HEK293 (cell line): ENCODE measurements around the gene BRAT1.
A peak's percentile ranks its signal among the peaks of the same experiment; 100 is the strongest.

ENCODE experiments used
- CTCF ChIA-PET: fragments of 350-600 bp; formaldehyde crosslinking; extraction: SDS; loops from one replicate; lab custom pipeline; 2021; ENCODE audit warnings: antibody characterized with exemption; lab: Yijun Ruan, JAX
- POLR2A ChIA-PET: fragments of 300-600 bp; formaldehyde crosslinking; extraction: SDS; loops from one replicate; lab custom pipeline; 2020; ENCODE audit warnings: antibody characterized with exemption, inconsistent platforms; lab: Yijun Ruan, JAX
- H3K27ac ChIP-seq: fragments of 200-500 bp; sonication (Bioruptor generic); 2 replicates; pipeline ENCODE4 v1.5.1; 2014; ENCODE audit warnings: low read depth, low read length, control low read depth, inconsistent platforms; ENCODE audit errors: extremely low read depth
- H3K36me3 ChIP-seq, 2 experiments: fragments of 200-500 bp in 1 of 2; sonication (Bioruptor generic) in 1 of 2; 1 replicate in 1 of 2; 2 replicates in 1 of 2; pipeline ENCODE4 v1.5.1; 2014 to 2017; ENCODE audit warnings: inconsistent platforms in 2 of 2, low read length in 2 of 2; ENCODE audit not compliant: control insufficient read depth in 2 of 2, insufficient read depth in 1 of 2
- H3K4me1 ChIP-seq: fragments of 200-500 bp; sonication (Bioruptor generic); 2 replicates; pipeline ENCODE4 v1.5.1; 2014; ENCODE audit warnings: mild to moderate bottlenecking, low read length, inconsistent platforms; ENCODE audit not compliant: control insufficient read depth, insufficient read depth
- H3K4me3 ChIP-seq: 2 replicates; pipeline ENCODE4 v1.5.1; 2011; ENCODE audit warnings: low read depth, mild to moderate bottlenecking, control low read depth, low read length, moderate library complexity
- H3K9me3 ChIP-seq: fragments of 200-500 bp; sonication (Bioruptor generic); 2 replicates; pipeline ENCODE4 v1.5.1; 2014; ENCODE audit warnings: low read depth, low read length, inconsistent platforms; ENCODE audit not compliant: control insufficient read depth, insufficient read depth
- ATF2 ChIP-seq: fragments of 450-650 bp; formaldehyde crosslinking; IDR thresholded peaks from 2 replicates; pipeline ENCODE4 v1.5.1; 2016; ENCODE audit warnings: missing biosample characterization, missing genetic modification characterization, low read depth
- GLI2 ChIP-seq: fragments of 450-650 bp; formaldehyde crosslinking; IDR thresholded peaks from 2 replicates; pipeline ENCODE4; 2017; ENCODE audit warnings: missing biosample characterization, missing genetic modification characterization, low read depth, borderline replicate concordance
- HOXD13 ChIP-seq: sonication (generic); formaldehyde crosslinking; IDR thresholded peaks from 2 replicates; pipeline ENCODE4 v1.8.0; 2022; ENCODE audit warnings: missing genetic modification reagents, borderline replicate concordance
- KLF7 ChIP-seq: fragments of 450-650 bp; formaldehyde crosslinking; IDR thresholded peaks from 2 replicates; pipeline ENCODE4 v1.5.1; 2016; ENCODE audit warnings: missing biosample characterization, missing genetic modification characterization, borderline replicate concordance
- PRDM1 ChIP-seq: fragments of 450-650 bp; formaldehyde crosslinking; IDR thresholded peaks from 2 replicates; pipeline ENCODE4; 2016; ENCODE audit warnings: missing biosample characterization, missing genetic modification characterization
- RBAK ChIP-seq: fragments of 450-650 bp; formaldehyde crosslinking; IDR thresholded peaks from 2 replicates; pipeline ENCODE4 v1.5.1; 2016; ENCODE audit warnings: missing biosample characterization, missing genetic modification characterization
- SALL2 ChIP-seq: fragments of 450-650 bp; formaldehyde crosslinking; IDR thresholded peaks from 2 replicates; pipeline ENCODE4 v1.5.0; 2017; ENCODE audit warnings: missing biosample characterization, mild to moderate bottlenecking, missing genetic modification characterization, borderline replicate concordance
- TCF7L2 ChIP-seq: IDR thresholded peaks from 2 replicates; pipeline ENCODE4 v1.6.1; 2011; ENCODE audit warnings: low read depth, mild to moderate bottlenecking, inconsistent platforms, low read length, moderate library complexity, borderline replicate concordance
- ZBTB26 ChIP-seq: fragments of 450-650 bp; formaldehyde crosslinking; optimal IDR thresholded peaks from 2 replicates; pipeline ENCODE3; 2016; ENCODE audit warnings: missing biosample characterization, mild to moderate bottlenecking, missing genetic modification characterization
- ZBTB7A ChIP-seq: fragments of 450-650 bp; formaldehyde crosslinking; IDR thresholded peaks from 2 replicates; pipeline ENCODE4 v1.5.1; 2016; ENCODE audit warnings: low read depth, missing biosample characterization, missing genetic modification characterization
- ZFP37 ChIP-seq: fragments of 450-650 bp; formaldehyde crosslinking; IDR thresholded peaks from 2 replicates; pipeline ENCODE4 v1.5.1; 2016; ENCODE audit warnings: missing biosample characterization, missing genetic modification characterization
- ZIC2 ChIP-seq: fragments of 450-650 bp; formaldehyde crosslinking; IDR thresholded peaks from 2 replicates; pipeline ENCODE4 v1.5.1; 2016; ENCODE audit warnings: missing biosample characterization, missing genetic modification characterization
- ZNF114 ChIP-seq: fragments of 450-650 bp; formaldehyde crosslinking; IDR thresholded peaks from 2 replicates; pipeline ENCODE4 v1.5.0; 2017; ENCODE audit warnings: missing biosample characterization, missing genetic modification characterization
- ZNF140 ChIP-seq: fragments of 450-650 bp; formaldehyde crosslinking; IDR thresholded peaks from 2 replicates; pipeline ENCODE4 v1.5.1; 2016; ENCODE audit warnings: missing biosample characterization, missing genetic modification characterization
- ZNF169 ChIP-seq: fragments of 450-650 bp; formaldehyde crosslinking; IDR thresholded peaks from 2 replicates; pipeline ENCODE4 v1.5.1; 2016; ENCODE audit warnings: missing biosample characterization, missing genetic modification characterization
- ZNF223 ChIP-seq: fragments of 450-650 bp; formaldehyde crosslinking; IDR thresholded peaks from 2 replicates; pipeline ENCODE4 v1.5.1; 2016; ENCODE audit warnings: missing biosample characterization, missing genetic modification characterization
- ZNF248 ChIP-seq: fragments of 450-650 bp; formaldehyde crosslinking; IDR thresholded peaks from 2 replicates; pipeline ENCODE4 v1.5.1; 2017; ENCODE audit warnings: missing biosample characterization, missing genetic modification characterization
- ZNF274 ChIP-seq, 2 experiments: fragments of 200-500 bp in 1 of 2; fragments of 450-650 bp in 1 of 2; sonication (Bioruptor generic) in 1 of 2; formaldehyde crosslinking in 1 of 2; IDR thresholded peaks; 2 replicates each; pipeline versions ENCODE4 v1.5.1 to v1.6.1; 2014 to 2016; ENCODE audit warnings: borderline replicate concordance in 1 of 2, inconsistent platforms in 1 of 2, low read length in 1 of 2, missing biosample characterization in 1 of 2, missing genetic modification characterization in 1 of 2
- ZNF311 ChIP-seq: fragments of 450-650 bp; formaldehyde crosslinking; IDR thresholded peaks from 2 replicates; pipeline ENCODE4 v1.5.1; 2017; ENCODE audit warnings: missing biosample characterization, missing genetic modification characterization, borderline replicate concordance
- ZNF362 ChIP-seq: fragments of 450-650 bp; formaldehyde crosslinking; IDR thresholded peaks from 2 replicates; pipeline ENCODE4 v1.5.1; 2016; ENCODE audit warnings: missing biosample characterization, missing genetic modification characterization
- ZNF404 ChIP-seq: fragments of 450-650 bp; formaldehyde crosslinking; IDR thresholded peaks from 2 replicates; pipeline ENCODE4 v1.5.1; 2017; ENCODE audit warnings: missing biosample characterization, missing genetic modification characterization
- ZNF449 ChIP-seq: fragments of 450-650 bp; formaldehyde crosslinking; IDR thresholded peaks from 2 replicates; pipeline ENCODE4 v1.5.1; 2017; ENCODE audit warnings: missing biosample characterization, mild to moderate bottlenecking, missing genetic modification characterization, moderate library complexity
- ZNF548 ChIP-seq: fragments of 450-650 bp; formaldehyde crosslinking; IDR thresholded peaks from 2 replicates; pipeline ENCODE4 v1.5.1; 2016; ENCODE audit warnings: missing biosample characterization, missing genetic modification characterization
- ZNF677 ChIP-seq: fragments of 450-650 bp; IDR thresholded peaks from 2 replicates; pipeline ENCODE4 v1.5.0; 2018; ENCODE audit warnings: missing biosample characterization, mild to moderate bottlenecking, missing genetic modification characterization, moderate library complexity
- ZNF747 ChIP-seq: fragments of 450-650 bp; formaldehyde crosslinking; IDR thresholded peaks from 2 replicates; pipeline ENCODE4 v1.5.1; 2016; ENCODE audit warnings: missing biosample characterization, missing genetic modification characterization
- ZNF776 ChIP-seq: fragments of 450-650 bp; formaldehyde crosslinking; IDR thresholded peaks from 2 replicates; pipeline ENCODE4 v1.5.0; 2017; ENCODE audit warnings: missing biosample characterization, missing genetic modification characterization, borderline replicate concordance
- ZNF792 ChIP-seq: fragments of 450-650 bp; formaldehyde crosslinking; IDR thresholded peaks from 2 replicates; pipeline ENCODE4 v1.5.1; 2016; ENCODE audit warnings: missing biosample characterization, missing genetic modification characterization
- ZNF843 ChIP-seq: fragments of 450-650 bp; formaldehyde crosslinking; IDR thresholded peaks from 2 replicates; pipeline ENCODE4 v1.5.1; 2016; ENCODE audit warnings: missing biosample characterization, missing genetic modification characterization

Gene BRAT1

GRCh38 chr7:2555121-2556052 is at the start of gene BRAT1 (continued):
- TF ChIP-seq RBAK (tag by site-specific recombination) = no peak
- no peak for TF ChIP-seq ZNF169
- TF ChIP-seq ZNF274 (IDR thresholded peaks at IDR 0.05; ENCODE audit: low read length) = no peak
- TF ChIP-seq ZNF274 (tag by site-specific recombination; IDR thresholded peaks at IDR 0.05; ENCODE audit: borderline replicate concordance) = no peak
- TF ChIP-seq ZNF747 (tag by site-specific recombination) = no peak
- no peak for TF ChIP-seq GLI2 (tag by site-specific recombination)
- no peak for TF ChIP-seq ZNF548 (tag by site-specific recombination)
- TF ChIP-seq ATF2 = no peak
- TF ChIP-seq KLF7 (tag by site-specific recombination) = no peak
- TF ChIP-seq ZBTB7A = no peak
- no peak for TF ChIP-seq ZFP37 (tag by site-specific recombination)
- no peak for TF ChIP-seq ZNF362 (tag by site-specific recombination)
- TF ChIP-seq ZNF248 (tag by site-specific recombination) = no peak
- TF ChIP-seq ZNF677 (tag by site-specific recombination) = no peak
- TF ChIP-seq ZNF449 (tag by site-specific recombination) = 0 out of 2 replicates have a peak, but pooled peaks have one; percentile 18
- TF ChIP-seq ZNF223 (tag by site-specific recombination) = no peak
- no peak for TF ChIP-seq ZNF776

- no peaks in the 10 kb centered on the region for H3K9me3 ChIP-seq
- H3K36me3 ChIP-seq = peaks cover 0 to 17% of the 10 kb centered on the region in 2 experiments; a peak in 2 of 3 replicates
- no peak overlapping the region for H3K4me3 ChIP-seq
- ChIA-PET POLR2A (no interaction called here), CTCF (interaction anchor here (1.8 kb wide), 1 partner anchor 105 kb away, joined by 6 read pairs; no protein-coding TSS in a partner anchor)
- TF ChIP-seq SALL2 (tag by site-specific recombination) = no peak
- TF ChIP-seq ZNF140 (tag by site-specific recombination) = no peak
- TF ChIP-seq ZNF843 = no peak
- TF ChIP-seq ZNF311 (tag by site-specific recombination) = no peak
- TF ChIP-seq ZIC2 (tag by site-specific recombination) = no peak
- no peak for TF ChIP-seq ZNF404
- no peak for TF ChIP-seq HOXD13
- no peak for TF ChIP-seq PRDM1 (tag by site-specific recombination)
- TF ChIP-seq ZBTB26 (tag by site-specific recombination) = no peak
- TF ChIP-seq ZNF114 (tag by site-specific recombination) = no peak
- TF ChIP-seq TCF7L2 = no peak
- no peak for TF ChIP-seq ZFP37 (tag by site-specific recombination)
- TF ChIP-seq ZNF792 = no peak
- no peaks in the 10 kb centered on the region for H3K4me1 ChIP-seq
- no peak overlapping the region for H3K27ac ChIP-seq
Measured at GRCh38 chr7:2604608-2605174, 49.4 kb upstream of the BRAT1 start.
